Activated T-cell treated with anti-CD3 and anti-CD28 coated beads, Interleukin-2, amount 50 U/mL, for 72 hours (primary cell): ENCODE measurements around the gene DYNC1I1. TPM values are rescaled to one million over a fixed set of nuclear protein-coding genes. Genes with fewer than 3 reads are reported as not detected.

Experiments
- ATAC-seq, 2 donors: fragments of 150-1000 bp; cut with Tn5 transposase; replicated peaks in 1 of 2; 2 replicates each; pipeline ENCODE4 v1.10.0; 2021; ENCODE audit warnings: moderate library complexity in 2 of 2, mild to moderate bottlenecking in 1 of 2
- DNase-seq, 2 donors: peaks; one replicate each; pipeline ENCODE4 v3.0.0; 2021 to 2022; ENCODE audit warnings: mixed read lengths in 1 of 2
- H3K27ac Mint-ChIP-seq: one replicate; pipeline ENCODE4 v1.8.0; 2022; ENCODE audit warnings: mild to moderate bottlenecking, moderate library complexity, mixed read lengths
- H3K27me3 Mint-ChIP-seq: one replicate; pipeline ENCODE4 v1.8.0; 2022; ENCODE audit warnings: low read depth, mixed read lengths
- H3K36me3 Mint-ChIP-seq, 2 donors: one replicate each; pipeline ENCODE4 v1.8.0; 2022; ENCODE audit warnings: mixed read lengths in 2 of 2, mild to moderate bottlenecking in 1 of 2; ENCODE audit not compliant: insufficient read depth in 2 of 2
- H3K4me1 Mint-ChIP-seq: one replicate; pipeline ENCODE4 v1.8.0; 2022; ENCODE audit warnings: low read depth, mixed read lengths
- H3K4me3 Mint-ChIP-seq, 2 donors: one replicate each; pipeline ENCODE4 v1.8.0; 2022; ENCODE audit warnings: mild to moderate bottlenecking in 2 of 2, mixed read lengths in 2 of 2, moderate library complexity in 2 of 2
- H3K9me3 Mint-ChIP-seq, 2 donors: one replicate each; pipeline ENCODE4 v1.8.0; 2022; ENCODE audit warnings: mixed read lengths in 2 of 2
- total RNA-seq, 2 donors: library from RNA; stranded (reverse); gene quantifications; one replicate each; pipeline ENCODE4 v1.2.3, GENCODE V29; 2022

DYNC1I1 gene
- total RNA-seq, 2 donors from 2014 or later: not detected

GRCh38 chr7:96084881-96085553 is 312.7 kb downstream of the DYNC1I1 start:
- DNase-seq (no peak), ATAC-seq (peak; percentile 79 to 86)
- Mint-ChIP-seq H3K27ac (no peak overlapping the region), H3K36me3 (no peaks in the 10 kb centered on the region), H3K9me3 (no peaks in the 10 kb centered on the region), H3K27me3 (peaks cover 29% of the 10 kb centered on the region), H3K4me3 (no peak overlapping the region), H3K4me1 (peaks cover 8% of the 10 kb centered on the region)

DNA sequence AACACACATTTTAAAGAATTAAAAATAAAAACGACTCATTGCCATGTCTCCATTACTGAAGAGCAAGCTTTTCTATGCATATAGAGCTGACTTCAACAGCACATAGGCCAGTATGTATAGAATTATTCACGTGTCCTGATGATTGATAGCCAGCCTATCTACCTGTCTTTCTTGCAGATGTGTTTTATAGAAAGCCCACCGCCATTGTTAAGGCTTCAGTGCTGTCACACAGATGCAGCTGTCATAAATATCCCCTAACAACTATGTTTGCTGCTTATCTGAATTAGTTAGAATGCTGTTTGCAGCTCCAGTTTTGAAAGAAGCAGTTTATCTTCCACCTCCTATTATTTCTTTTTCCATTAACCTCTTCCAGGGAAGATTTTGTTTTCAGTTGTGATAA is 313.6 kb downstream of the DYNC1I1 start:
- H3K27me3 Mint-ChIP-seq: peaks cover 38% of the 10 kb centered on the region
- no peak for DNase-seq
- H3K27ac Mint-ChIP-seq: no peak overlapping the region

DNA sequence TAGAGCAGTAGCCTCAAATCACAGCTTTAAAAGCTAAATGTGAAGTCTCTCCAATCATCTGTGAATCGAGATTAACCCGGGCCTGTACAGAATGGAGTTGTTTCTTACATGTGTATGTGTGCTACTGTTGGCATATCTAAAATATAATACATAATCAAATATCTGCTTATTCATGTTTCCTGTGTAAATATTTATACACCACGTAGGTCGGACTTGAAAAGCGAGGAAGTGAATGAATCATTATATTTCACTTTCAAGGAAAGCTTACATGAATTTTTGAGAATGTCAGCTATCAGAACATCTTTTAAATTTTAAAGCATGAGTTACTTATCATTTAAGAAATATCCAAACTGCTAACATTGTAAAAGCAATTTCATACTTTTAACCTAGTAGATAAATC is 316.2 kb downstream of the DYNC1I1 start:
- no peak overlapping the region for H3K4me3 Mint-ChIP-seq
- H3K4me1 Mint-ChIP-seq: peaks cover 8% of the 10 kb centered on the region
- no peak for DNase-seq
- H3K36me3 Mint-ChIP-seq: no peaks in the 10 kb centered on the region
- ATAC-seq: no peak
- no peaks in the 10 kb centered on the region for H3K9me3 Mint-ChIP-seq
- no peak overlapping the region for H3K27ac Mint-ChIP-seq
- peaks cover 37% of the 10 kb centered on the region for H3K27me3 Mint-ChIP-seq

More for the DNA sequence above, 313.6 kb downstream of the DYNC1I1 start:
- no peak overlapping the region for H3K4me3 Mint-ChIP-seq
- H3K9me3 Mint-ChIP-seq: no peaks in the 10 kb centered on the region
- no peaks in the 10 kb centered on the region for H3K36me3 Mint-ChIP-seq
- no peak for ATAC-seq
- H3K4me1 Mint-ChIP-seq: peaks cover 8% of the 10 kb centered on the region

GRCh38 chr7:96089511-96089910 is 317.2 kb downstream of the DYNC1I1 start:
- Mint-ChIP-seq H3K27me3 (peaks cover 39% of the 10 kb centered on the region), H3K36me3 (no peaks in the 10 kb centered on the region), H3K4me3 (no peak overlapping the region), H3K9me3 (no peaks in the 10 kb centered on the region), H3K27ac (no peak overlapping the region), H3K4me1 (peaks cover 8% of the 10 kb centered on the region)
- DNase-seq (no peak), ATAC-seq (no peak)

DNA sequence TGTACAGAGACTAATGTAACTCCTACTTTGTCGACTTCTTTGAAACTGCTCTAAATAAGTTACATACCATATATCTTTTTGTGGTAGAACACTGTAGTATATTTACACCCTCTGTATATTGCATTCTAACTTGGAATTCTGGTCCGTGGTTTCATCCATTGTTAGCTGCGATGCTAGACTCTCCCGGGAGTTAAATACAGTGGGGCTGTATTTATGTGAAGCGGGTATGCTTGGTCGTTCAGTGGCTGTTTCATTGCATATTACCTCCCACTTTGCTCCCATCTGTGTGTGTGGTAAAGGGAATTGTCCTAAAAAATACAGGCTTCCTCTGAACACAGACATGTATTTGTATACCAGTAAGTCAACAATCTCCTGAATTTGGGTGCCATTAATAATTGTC is 318.4 kb downstream of the DYNC1I1 start:
- no peak for ATAC-seq
- H3K4me1 Mint-ChIP-seq: no peaks in the 10 kb centered on the region
- no peaks in the 10 kb centered on the region for H3K9me3 Mint-ChIP-seq
- no peak for DNase-seq
- H3K27me3 Mint-ChIP-seq: peaks cover 40% of the 10 kb centered on the region
- H3K4me3 Mint-ChIP-seq: no peak overlapping the region
- no peaks in the 10 kb centered on the region for H3K36me3 Mint-ChIP-seq
- no peak overlapping the region for H3K27ac Mint-ChIP-seq

DNA sequence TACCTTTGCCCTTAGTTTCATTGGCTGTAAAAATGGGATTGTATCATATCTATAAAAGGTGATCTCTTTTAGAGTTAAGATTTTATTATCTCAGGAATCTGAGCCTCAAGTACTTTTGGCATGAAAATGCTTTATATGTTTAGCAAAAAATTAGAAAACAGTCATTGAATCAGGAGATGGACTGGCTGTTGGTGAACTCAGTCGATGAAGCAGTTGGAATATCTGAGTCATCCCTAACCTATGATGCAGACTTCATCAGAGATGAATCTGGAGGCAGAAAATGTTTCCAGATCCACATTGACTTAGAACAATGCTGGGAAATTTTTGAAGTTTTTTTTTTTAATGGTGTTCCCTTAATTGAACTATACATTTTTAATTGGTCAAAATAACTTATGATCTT is 321.1 kb downstream of the DYNC1I1 start:
- peaks cover 45% of the 10 kb centered on the region for H3K27me3 Mint-ChIP-seq
- H3K4me1 Mint-ChIP-seq: no peaks in the 10 kb centered on the region
- H3K4me3 Mint-ChIP-seq: no peak overlapping the region
- H3K27ac Mint-ChIP-seq: no peak overlapping the region
- no peak for DNase-seq
- ATAC-seq: no peak
- no peaks in the 10 kb centered on the region for H3K9me3 Mint-ChIP-seq
- H3K36me3 Mint-ChIP-seq: no peaks in the 10 kb centered on the region

DNA sequence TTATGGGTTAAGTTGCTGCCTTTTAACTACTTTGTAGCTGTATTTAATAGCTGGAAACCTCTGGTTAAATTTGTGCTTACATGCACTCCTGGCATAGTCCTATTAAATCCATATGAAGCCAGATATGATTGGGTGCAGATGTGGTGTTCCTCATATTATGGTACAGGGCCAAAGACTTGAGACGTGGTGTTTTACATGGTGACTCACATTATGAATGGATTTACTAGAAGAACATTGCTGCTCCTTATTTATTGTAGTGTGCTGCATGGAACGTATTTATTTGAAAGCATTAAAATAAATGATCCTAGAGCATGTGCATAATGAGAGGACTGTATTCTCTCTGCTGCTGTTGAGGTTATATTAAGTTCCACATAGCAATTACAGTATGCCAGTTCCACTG is 325.5 kb downstream of the DYNC1I1 start:
- no peaks in the 10 kb centered on the region for H3K4me1 Mint-ChIP-seq
- H3K36me3 Mint-ChIP-seq: no peaks in the 10 kb centered on the region
- no peak for DNase-seq
- no peak overlapping the region for H3K4me3 Mint-ChIP-seq
- peaks cover 20% of the 10 kb centered on the region for H3K27me3 Mint-ChIP-seq
- H3K9me3 Mint-ChIP-seq: peaks cover 0 to 1% of the 10 kb centered on the region in 2 donors
- H3K27ac Mint-ChIP-seq: no peak overlapping the region
- ATAC-seq: no peak

GRCh38 chr7:96100737-96101136 is 328.4 kb downstream of the DYNC1I1 start:
- H3K36me3 Mint-ChIP-seq: no peaks in the 10 kb centered on the region

GRCh38 chr7:96102096-96102811 is 329.9 kb downstream of the DYNC1I1 start:
- DNase-seq: no peak
- Mint-ChIP-seq H3K4me3 (no peak overlapping the region), H3K9me3 (peaks cover 0 to 1% of the 10 kb centered on the region in 2 donors), H3K27ac (no peak overlapping the region), H3K36me3 (no peaks in the 10 kb centered on the region), H3K27me3 (peaks cover 13% of the 10 kb centered on the region), H3K4me1 (no peaks in the 10 kb centered on the region)
- no peak for ATAC-seq

More at GRCh38 chr7:96100737-96101136, 328.4 kb downstream of the DYNC1I1 start:
- DNase-seq (no peak), ATAC-seq (no peak)
- peaks cover 0 to 1% of the 10 kb centered on the region in 2 donors for H3K9me3 Mint-ChIP-seq
- H3K27ac Mint-ChIP-seq: no peak overlapping the region
- no peak overlapping the region for H3K4me3 Mint-ChIP-seq
- H3K27me3 Mint-ChIP-seq: peaks cover 13% of the 10 kb centered on the region
- H3K4me1 Mint-ChIP-seq: no peaks in the 10 kb centered on the region

- no peak overlapping the region for H3K4me3 Mint-ChIP-seq
- H3K4me1 Mint-ChIP-seq: no peaks in the 10 kb centered on the region
- no peak overlapping the region for H3K27ac Mint-ChIP-seq
- no peak for ATAC-seq
- DNase-seq: no peak
- peaks cover 13% of the 10 kb centered on the region for H3K27me3 Mint-ChIP-seq
- peaks cover 0 to 1% of the 10 kb centered on the region in 2 donors for H3K9me3 Mint-ChIP-seq
- no peaks in the 10 kb centered on the region for H3K36me3 Mint-ChIP-seq
These were observed 332.6 kb downstream of the DYNC1I1 start for GRCh38 chr7:96104984-96105383.

GRCh38 chr7:96111405-96111804 is 339.1 kb downstream of the DYNC1I1 start:
- no peak for ATAC-seq
- Mint-ChIP-seq H3K27me3 (peaks cover 28% of the 10 kb centered on the region), H3K36me3 (peaks cover 2 to 3% of the 10 kb centered on the region in 2 donors), H3K4me3 (no peak overlapping the region), H3K27ac (no peak overlapping the region), H3K9me3 (peaks cover 0 to 2% of the 10 kb centered on the region in 2 donors), H3K4me1 (no peaks in the 10 kb centered on the region)
- DNase-seq: no peak

- Mint-ChIP-seq H3K27me3 (peaks cover 28% of the 10 kb centered on the region), H3K36me3 (peaks cover 2 to 3% of the 10 kb centered on the region in 2 donors), H3K4me1 (no peaks in the 10 kb centered on the region), H3K9me3 (peaks cover 0 to 2% of the 10 kb centered on the region in 2 donors), H3K27ac (peak overlapping the region; percentile 8), H3K4me3 (no peak overlapping the region)
- ATAC-seq (no peak), DNase-seq (no peak)
These were observed 341.8 kb downstream of the DYNC1I1 start for GRCh38 chr7:96114190-96114589.

DNA sequence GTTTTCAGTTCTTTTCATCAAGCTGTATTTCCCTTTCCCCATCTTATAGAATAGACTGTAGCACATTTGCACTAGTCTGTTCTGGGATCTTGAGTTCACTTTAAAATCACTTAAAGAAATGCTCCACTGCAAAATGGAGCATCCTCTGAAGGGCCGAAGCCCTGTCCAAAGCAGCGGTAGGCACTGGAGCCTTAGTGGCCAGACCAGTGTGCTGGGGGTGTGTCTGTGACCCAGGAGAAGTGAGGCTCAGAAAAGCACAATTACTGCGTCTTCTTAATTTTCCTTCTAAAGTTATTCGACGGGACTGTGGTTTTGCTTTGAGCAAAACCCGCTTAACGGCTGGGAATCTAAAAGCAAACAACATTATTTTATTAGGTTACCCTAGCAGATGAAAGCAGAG is 343.8 kb downstream of the DYNC1I1 start:
- Mint-ChIP-seq H3K4me1 (no peaks in the 10 kb centered on the region), H3K27me3 (peaks cover 16% of the 10 kb centered on the region), H3K36me3 (peaks cover 2 to 4% of the 10 kb centered on the region in 2 donors), H3K9me3 (peaks cover 0 to 2% of the 10 kb centered on the region in 2 donors), H3K27ac (no peak overlapping the region), H3K4me3 (no peak overlapping the region)
- DNase-seq (no peak), ATAC-seq (no peak)
